ENCODE data around the gene CXCL9.
"Not testable (repeated sequence)": the region's sequence is repeated elsewhere in the genome, so short reads cannot be mapped to it uniquely, and the experiment has no call there.

The CXCL9 gene

GRCh38 chr4:76002176-76002575, 5.1 kb downstream of the CXCL9 start:
- no peaks in the 10 kb centered on the region for H3K4me1 ChIP-seq (ENCODE audit: insufficient read depth, low read length, severe bottlenecking)

DNA sequence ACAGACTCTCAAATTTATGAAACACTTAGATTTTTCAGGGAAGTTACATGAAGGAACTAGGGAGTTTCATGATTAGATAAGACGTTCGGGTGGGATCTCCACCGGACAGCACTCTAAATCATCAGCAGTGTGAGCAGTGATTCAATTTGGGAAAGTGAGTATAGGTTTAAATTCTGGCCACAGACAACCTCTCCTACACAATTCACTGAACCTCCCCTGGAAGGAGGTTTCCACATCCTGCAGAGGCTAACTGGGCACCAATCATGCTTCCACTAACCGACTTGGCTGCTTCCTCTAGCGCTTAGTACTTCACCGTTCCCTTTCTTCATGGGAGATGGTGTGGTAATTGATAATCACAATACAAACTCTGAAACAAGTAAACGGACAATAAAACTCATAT, 5.6 kb downstream of the CXCL9 start:
- Histone ChIP-seq H3F3A (ENCODE audit: insufficient read depth, low read length) (no peaks in the 10 kb centered on the region), H3K4me3 (ENCODE audit: low read depth, low read length, poor library complexity, severe bottlenecking) (no peak overlapping the region), H3K4me2 (ENCODE audit: low read length) (no peak overlapping the region), H3K9me3 (ENCODE audit: low read length) (no peaks in the 10 kb centered on the region), H3K36me3 (ENCODE audit: insufficient read depth, low read length) (no peaks in the 10 kb centered on the region), H4K20me1 (ENCODE audit: insufficient read depth, low read length) (no peaks in the 10 kb centered on the region), H3K9me2 (ENCODE audit: low read depth, low read length) (no peaks in the 10 kb centered on the region), H3K9ac (ENCODE audit: low read length) (no peak overlapping the region), H3K27ac (ENCODE audit: low read depth, low read length, poor library complexity, severe bottlenecking) (no peak overlapping the region), H3K4me1 (ENCODE audit: insufficient read depth, low read length, severe bottlenecking) (no peaks in the 10 kb centered on the region), H2AFZ (ENCODE audit: low read length) (no peak overlapping the region), H3K79me2 (ENCODE audit: insufficient read depth, low read length) (no peaks in the 10 kb centered on the region), H3K27me3 (ENCODE audit: insufficient read depth, low read length) (no peaks in the 10 kb centered on the region)
- TF ChIP-seq EZH2 (IDR thresholded peaks at IDR 0.05; ENCODE audit: borderline replicate concordance, low read length) = no peak
- TF ChIP-seq CTCF (IDR thresholded peaks at IDR 0.05; ENCODE audit: low read length) = no peak

More at GRCh38 chr4:76002176-76002575, 5.1 kb downstream of the CXCL9 start:
- H3F3A ChIP-seq (ENCODE audit: insufficient read depth, low read length) = no peaks in the 10 kb centered on the region
- no peaks in the 10 kb centered on the region for H3K9me3 ChIP-seq (ENCODE audit: low read length)
- no peak overlapping the region for H3K9ac ChIP-seq (ENCODE audit: low read length)
- no peaks in the 10 kb centered on the region for H3K79me2 ChIP-seq (ENCODE audit: insufficient read depth, low read length)
- no peak for TF ChIP-seq EZH2 (IDR thresholded peaks at IDR 0.05; ENCODE audit: borderline replicate concordance, low read length)
- no peak for TF ChIP-seq CTCF (IDR thresholded peaks at IDR 0.05; ENCODE audit: low read length)
- H3K4me3 ChIP-seq (ENCODE audit: low read depth, low read length, poor library complexity, severe bottlenecking) = no peak overlapping the region
- no peak overlapping the region for H2AFZ ChIP-seq (ENCODE audit: low read length)
- H3K27me3 ChIP-seq (ENCODE audit: insufficient read depth, low read length) = no peaks in the 10 kb centered on the region
- no peaks in the 10 kb centered on the region for H4K20me1 ChIP-seq (ENCODE audit: insufficient read depth, low read length)
- H3K9me2 ChIP-seq (ENCODE audit: low read depth, low read length) = no peaks in the 10 kb centered on the region
- H3K36me3 ChIP-seq (ENCODE audit: insufficient read depth, low read length) = no peaks in the 10 kb centered on the region
- no peak overlapping the region for H3K4me2 ChIP-seq (ENCODE audit: low read length)
- H3K27ac ChIP-seq (ENCODE audit: low read depth, low read length, poor library complexity, severe bottlenecking) = no peak overlapping the region

DNA sequence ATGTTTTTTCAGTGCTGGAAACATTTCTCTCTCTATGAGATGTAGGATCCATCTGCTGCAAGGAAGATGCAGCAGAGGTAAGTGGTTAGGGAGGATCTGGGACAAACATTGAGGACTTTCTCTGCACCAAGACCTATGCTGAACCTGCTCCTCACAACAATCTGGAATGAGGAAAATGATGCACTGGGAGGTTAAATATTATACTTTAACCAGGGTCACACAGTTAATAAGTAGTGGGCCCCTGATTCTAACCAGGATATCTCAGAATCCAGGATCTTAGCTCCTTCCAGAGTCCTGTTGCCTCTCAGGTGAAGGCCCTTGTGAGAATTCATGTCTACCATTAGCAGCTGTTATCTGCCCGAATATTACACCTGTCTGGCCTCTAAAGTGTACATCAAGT, 7.0 kb downstream of the CXCL9 start:
- Histone ChIP-seq H3K9ac (ENCODE audit: low read length) (no peak overlapping the region), H3K36me3 (ENCODE audit: insufficient read depth, low read length) (no peaks in the 10 kb centered on the region), H3K4me1 (ENCODE audit: insufficient read depth, low read length, severe bottlenecking) (no peaks in the 10 kb centered on the region), H3K79me2 (ENCODE audit: insufficient read depth, low read length) (no peaks in the 10 kb centered on the region), H3K4me2 (ENCODE audit: low read length) (no peak overlapping the region), H2AFZ (ENCODE audit: low read length) (no peak overlapping the region), H3K9me2 (ENCODE audit: low read depth, low read length) (no peaks in the 10 kb centered on the region), H3K4me3 (ENCODE audit: low read depth, low read length, poor library complexity, severe bottlenecking) (no peak overlapping the region), H4K20me1 (ENCODE audit: insufficient read depth, low read length) (no peaks in the 10 kb centered on the region), H3K9me3 (ENCODE audit: low read length) (no peaks in the 10 kb centered on the region), H3K27ac (ENCODE audit: low read depth, low read length, poor library complexity, severe bottlenecking) (no peak overlapping the region), H3F3A (ENCODE audit: insufficient read depth, low read length) (no peaks in the 10 kb centered on the region), H3K27me3 (ENCODE audit: insufficient read depth, low read length) (no peaks in the 10 kb centered on the region)
- no peak for TF ChIP-seq EZH2 (IDR thresholded peaks at IDR 0.05; ENCODE audit: borderline replicate concordance, low read length)
- TF ChIP-seq CTCF (IDR thresholded peaks at IDR 0.05; ENCODE audit: low read length) = no peak

GRCh38 chr4:75998525-75999147, 8.7 kb downstream of the CXCL9 start:
- not testable (repeated sequence) for H3K27ac ChIP-seq (ENCODE audit: low read depth, low read length, poor library complexity, severe bottlenecking); H3K4me1 ChIP-seq (ENCODE audit: insufficient read depth, low read length, severe bottlenecking); H3K79me2 ChIP-seq (ENCODE audit: insufficient read depth, low read length); H3K9me3 ChIP-seq (ENCODE audit: low read length); H3F3A ChIP-seq (ENCODE audit: insufficient read depth, low read length); H2AFZ ChIP-seq (ENCODE audit: low read length); H3K4me2 ChIP-seq (ENCODE audit: low read length); H3K36me3 ChIP-seq (ENCODE audit: insufficient read depth, low read length); H3K9ac ChIP-seq (ENCODE audit: low read length); H4K20me1 ChIP-seq (ENCODE audit: insufficient read depth, low read length); H3K27me3 ChIP-seq (ENCODE audit: insufficient read depth, low read length); H3K9me2 ChIP-seq (ENCODE audit: low read depth, low read length); H3K4me3 ChIP-seq (ENCODE audit: low read depth, low read length, poor library complexity, severe bottlenecking)
